Measurements from ENCODE around the gene IFI30. TPM values are rescaled to one million over a fixed set of nuclear protein-coding genes. Genes with fewer than 3 reads are reported as not detected.

IFI30 gene
- total RNA-seq, 2 experiments from 2014 or later, result 23.7 to 26.9 TPM

Other genes with a start within 250 kb of the IFI30 start
- gene CCDC124, start 240.8 kb upstream of the IFI30 start, total RNA-seq, result 100 to 1,000 TPM; 101 to 105 TPM
- under 1 TPM in 1 of 2 experiments, not detected in 1; 0.24 TPM for gene KCNN1, start 206.7 kb upstream of the IFI30 start, total RNA-seq
- 10 to 100 TPM; 28.2 to 28.6 TPM for gene ARRDC2, start 165.6 kb upstream of the IFI30 start, total RNA-seq
- gene IL12RB1, start 86.9 kb upstream of the IFI30 start, total RNA-seq, result 10 to 100 TPM; 22.6 to 23.3 TPM
- 10 to 100 TPM; 22.5 to 23.8 TPM for gene MAST3, start 76.0 kb upstream of the IFI30 start, total RNA-seq
- gene PIK3R2, start 20.6 kb upstream of the IFI30 start, total RNA-seq, result 10 to 100 TPM; 14.9 to 19.1 TPM
- gene MPV17L2, start 19.4 kb downstream of the IFI30 start, total RNA-seq, result 1 to 10 TPM; 6.4 to 7.3 TPM
- gene RAB3A, start 30.2 kb downstream of the IFI30 start, total RNA-seq, result 1 to 10 TPM; 3.9 to 4.3 TPM
- gene PDE4C, start 52.6 kb downstream of the IFI30 start, total RNA-seq, result not detected
- under 1 TPM; 0.36 to 0.39 TPM for gene IQCN, start 100.6 kb downstream of the IFI30 start, total RNA-seq
- gene JUND, start 107.8 kb downstream of the IFI30 start, total RNA-seq, result 100 to 1,000 TPM; 232 to 236 TPM
- gene LSM4, start 149.3 kb downstream of the IFI30 start, total RNA-seq, result 100 to 1,000 TPM; 356 to 361 TPM
- 10 to 100 TPM; 29.0 to 30.8 TPM for gene PGPEP1, start 166.8 kb downstream of the IFI30 start, total RNA-seq
- gene GDF15, start 212.3 kb downstream of the IFI30 start, total RNA-seq, result not detected
- not detected for gene LRRC25, start 223.8 kb downstream of the IFI30 start, total RNA-seq
- gene SSBP4, start 245.6 kb downstream of the IFI30 start, total RNA-seq, result 100 to 1,000 TPM in 1 of 2 experiments, 10 to 100 TPM in 1; 97.9 to 102 TPM